AG09319 (cell line): ENCODE measurements around the gene RALGPS1.

Source experiments
- DNase-seq: peaks from one replicate; pipeline ENCODE4 v3.0.0-alpha.2; 2010; ENCODE audit warnings: low read depth; ENCODE audit errors: extremely low read depth
- CTCF ChIP-seq: IDR thresholded peaks from 2 replicates; pipeline ENCODE4 v1.5.1; 2011; ENCODE audit warnings: low read depth, mild to moderate bottlenecking, inconsistent platforms, low read length, moderate library complexity

RALGPS1 gene

GRCh38 chr9:126956917-126957686, 42.5 kb downstream of the RALGPS1 start:
- no peak for TF ChIP-seq CTCF
- no peak for DNase-seq

GRCh38 chr9:126957687-126958053, 43.1 kb downstream of the RALGPS1 start:
- TF ChIP-seq CTCF, result no peak

DNA sequence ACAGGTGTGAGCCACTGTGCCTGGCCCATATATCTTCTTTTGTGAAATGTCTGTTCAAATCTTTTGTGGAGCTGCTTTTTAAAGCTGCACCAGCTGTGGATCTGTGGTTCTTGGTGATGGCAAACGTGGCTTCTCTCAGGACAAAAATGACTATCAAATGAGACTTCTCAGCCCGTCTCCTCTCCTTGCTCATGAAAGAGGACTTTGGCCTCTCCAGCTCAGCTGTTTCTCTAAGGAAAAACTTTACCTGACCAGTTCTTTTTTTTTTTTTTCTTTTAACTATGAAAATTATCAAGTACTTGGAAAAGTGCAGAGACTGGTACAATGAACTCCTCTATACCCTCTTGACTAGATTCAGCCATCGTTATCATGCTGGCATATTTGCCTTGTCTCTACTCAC, 44.8 kb downstream of the RALGPS1 start:
- no peak for DNase-seq
- no peak for TF ChIP-seq CTCF

More at GRCh38 chr9:126957687-126958053, 43.1 kb downstream of the RALGPS1 start:
- no peak for DNase-seq

GRCh38 chr9:126959917-126960316, 45.3 kb downstream of the RALGPS1 start:
- TF ChIP-seq CTCF, result no peak
- no peak for DNase-seq

GRCh38 chr9:126962336-126962735, 47.8 kb downstream of the RALGPS1 start:
- DNase-seq, result no peak
- TF ChIP-seq CTCF, result no peak

- no peak for TF ChIP-seq CTCF
These were observed 50.5 kb downstream of the RALGPS1 start for GRCh38 chr9:126965077-126965476.

GRCh38 chr9:126965541-126966428, 51.2 kb downstream of the RALGPS1 start:
- peak; percentile 37 for DNase-seq
- TF ChIP-seq CTCF, result peak; percentile 98

More at GRCh38 chr9:126965077-126965476, 50.5 kb downstream of the RALGPS1 start:
- no peak for DNase-seq
